GM19099 (cell line): Measurements from ENCODE around the gene FKBP14.

Experiments
- POLR2A ChIP-seq: IDR thresholded peaks from 3 replicates; pipeline ENCODE4 v1.6.1; 2011; ENCODE audit warnings: low read depth; ENCODE audit not compliant: insufficient read length; ENCODE audit errors: extremely low read depth

FKBP14 gene

GRCh38 chr7:30026229-30027064 lies at the start of gene FKBP14:
FKBP14 (minus strand) TSS chr7:30026702; CDS start chr7:30026508, 194 bp downstream.
- TF ChIP-seq POLR2A, result peak; percentile 74

- TF ChIP-seq POLR2A, result no peak
These were observed 48.0 kb upstream of the FKBP14 start for GRCh38 chr7:30074422-30075030.

DNA sequence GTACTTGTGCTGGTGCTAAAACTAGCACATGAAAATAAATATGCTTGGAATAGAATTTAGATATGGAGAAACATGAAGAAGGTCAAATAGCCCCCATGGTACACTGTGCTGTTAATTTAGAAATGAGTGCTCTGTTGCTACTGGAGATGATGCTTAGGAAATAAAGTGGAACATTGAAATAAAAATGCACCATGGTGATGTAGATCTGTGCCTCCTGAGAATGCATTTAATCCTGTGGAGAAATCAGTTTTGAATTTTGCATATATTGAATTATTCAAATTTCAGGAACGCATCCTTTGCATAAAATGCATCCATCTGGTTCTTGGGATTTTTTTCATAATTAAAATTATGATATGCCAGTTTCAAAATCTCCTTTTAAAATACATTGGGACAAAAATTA lies 46.2 kb upstream of the FKBP14 start:
- TF ChIP-seq POLR2A, result no peak

- no peak for TF ChIP-seq POLR2A
These were observed 43.5 kb upstream of the FKBP14 start for GRCh38 chr7:30070052-30070451.

DNA sequence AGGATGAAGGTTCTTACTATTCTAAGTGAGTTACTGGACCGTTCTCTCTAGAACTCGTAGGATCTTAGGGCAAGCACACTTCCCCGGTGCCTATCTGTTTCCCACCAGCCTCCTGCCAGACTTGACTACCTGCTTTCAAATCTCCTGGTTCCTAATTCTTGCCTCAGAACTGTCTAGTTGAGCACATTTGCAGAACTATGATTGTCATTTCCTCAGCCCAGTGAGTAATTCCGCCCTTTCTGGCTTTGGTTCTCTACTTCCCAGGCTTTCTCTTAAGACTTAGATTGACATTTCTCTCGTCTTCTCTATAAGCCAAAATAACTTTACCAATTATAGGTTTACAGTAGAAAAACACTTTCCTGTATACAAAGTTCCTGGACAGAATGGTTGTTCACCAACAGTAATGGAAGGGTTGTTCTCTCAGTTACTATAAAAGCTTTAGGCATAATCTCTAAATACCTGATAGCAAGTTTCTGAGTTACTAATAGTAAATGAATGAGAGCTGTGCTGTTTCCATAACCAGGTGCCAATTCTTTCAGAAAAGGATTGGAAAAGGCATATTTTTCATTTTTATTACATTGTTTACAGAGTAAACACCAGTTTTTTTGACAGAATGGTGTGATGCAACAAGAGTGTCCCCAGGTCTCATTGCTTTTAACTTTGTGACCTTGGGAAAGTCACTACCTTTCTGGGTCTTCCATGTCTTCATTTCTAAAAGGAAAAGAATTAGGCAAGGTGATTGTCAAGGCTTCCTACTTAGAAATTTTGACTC lies 42.8 kb upstream of the FKBP14 start:
- TF ChIP-seq POLR2A, result no peak

DNA sequence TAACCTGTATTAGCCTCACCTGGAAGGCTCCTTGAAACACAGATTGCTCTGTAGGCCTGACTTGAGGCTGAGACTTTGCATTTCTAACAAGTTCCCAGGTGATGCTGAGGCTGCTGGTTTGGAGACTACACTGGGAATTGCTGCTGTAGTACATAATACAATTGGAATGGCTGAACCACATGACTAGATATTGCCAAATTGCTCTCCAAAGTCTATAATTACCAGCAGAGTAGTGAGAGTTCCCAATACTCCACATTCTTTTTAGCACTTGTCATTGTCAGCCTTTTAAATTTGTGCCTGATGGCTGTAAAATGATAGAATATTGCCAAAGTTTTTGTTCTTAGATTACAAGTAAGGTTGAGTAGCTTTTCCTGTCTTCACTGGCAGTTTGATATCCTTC lies 41.6 kb upstream of the FKBP14 start:
- TF ChIP-seq POLR2A, result no peak

- TF ChIP-seq POLR2A, result no peak
These were observed 40.2 kb upstream of the FKBP14 start for GRCh38 chr7:30066687-30067086.

DNA sequence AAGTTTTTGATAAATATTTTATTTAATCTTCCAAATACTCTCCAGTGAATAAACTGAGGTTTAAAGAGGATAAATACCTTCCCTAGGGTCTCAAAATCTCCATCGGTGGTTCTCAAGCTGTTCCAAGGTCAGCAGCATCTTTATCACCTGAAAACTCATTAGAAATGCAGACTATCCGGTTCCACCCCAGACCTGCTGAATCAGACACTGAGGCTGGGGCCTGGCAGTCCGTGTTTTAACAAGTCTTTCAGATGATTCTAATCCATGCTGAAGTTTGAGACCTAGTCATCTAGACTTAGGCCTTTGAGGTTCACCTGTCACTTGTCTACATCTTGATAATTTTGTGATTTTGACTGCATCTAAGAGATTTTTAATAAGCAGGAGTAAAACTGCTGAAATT lies 39.2 kb upstream of the FKBP14 start:
- TF ChIP-seq POLR2A, result no peak

DNA sequence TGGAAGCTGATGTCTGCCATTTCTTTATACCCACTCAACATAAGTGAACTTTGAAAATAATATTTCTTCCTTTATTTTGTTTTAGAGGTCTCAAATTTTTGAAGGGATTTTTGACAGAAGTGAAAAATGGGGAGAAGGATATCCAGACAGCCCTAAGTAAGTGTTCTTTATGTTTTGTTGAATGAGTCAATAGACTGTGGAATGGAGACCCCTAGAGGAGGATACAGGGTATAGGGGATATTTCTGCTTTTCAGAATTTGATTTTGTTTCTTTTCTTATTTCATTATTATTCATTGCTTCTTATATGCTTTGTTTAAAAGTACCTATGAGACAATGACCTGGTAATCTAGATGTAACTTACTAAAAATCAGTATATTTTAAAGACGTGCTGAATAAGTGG lies 36.1 kb upstream of the FKBP14 start:
- no peak for TF ChIP-seq POLR2A

GRCh38 chr7:30057741-30058140 lies 31.2 kb upstream of the FKBP14 start:
- TF ChIP-seq POLR2A, result no peak

DNA sequence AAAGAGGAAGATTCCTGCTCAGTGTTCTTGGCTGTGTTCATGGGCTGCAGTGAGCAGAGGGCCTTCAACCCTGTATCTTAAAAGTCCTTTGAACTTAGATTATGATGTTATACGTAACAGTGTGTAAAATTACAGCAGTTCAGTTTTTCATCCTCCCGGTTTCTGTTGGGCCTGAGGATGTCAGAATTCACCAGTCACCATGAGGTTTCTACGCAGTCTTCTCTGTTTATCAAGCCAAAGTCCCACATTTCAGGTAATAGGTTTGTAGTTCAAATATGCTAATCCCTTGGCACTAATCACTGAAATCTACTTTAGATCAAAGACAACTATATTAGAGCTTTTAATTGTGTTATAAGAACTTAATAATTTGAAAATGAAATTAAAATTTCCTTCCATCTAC lies 26.6 kb upstream of the FKBP14 start:
- TF ChIP-seq POLR2A, result no peak

DNA sequence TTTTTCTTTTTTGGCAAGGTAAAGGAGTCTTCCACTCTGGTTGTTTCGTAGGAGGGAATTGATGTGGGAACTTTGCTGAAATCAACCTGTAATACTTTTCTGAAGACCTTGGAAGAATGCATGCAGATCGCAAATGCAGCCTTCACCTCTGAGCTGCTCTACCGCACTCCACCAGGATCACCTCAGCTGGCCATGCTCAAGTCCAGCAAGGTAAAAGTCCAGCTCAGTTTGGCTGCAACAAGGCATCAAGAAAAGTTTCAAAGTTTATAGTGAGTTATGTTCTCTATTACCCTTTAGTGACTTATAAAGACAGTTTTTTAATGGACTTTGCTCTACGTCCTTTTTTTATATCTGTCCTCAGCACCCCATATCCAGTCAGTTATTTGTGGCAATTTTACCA lies 22.7 kb upstream of the FKBP14 start:
- no peak for TF ChIP-seq POLR2A

- TF ChIP-seq POLR2A, result no peak
These were observed 22.1 kb upstream of the FKBP14 start for GRCh38 chr7:30048582-30048981.

DNA sequence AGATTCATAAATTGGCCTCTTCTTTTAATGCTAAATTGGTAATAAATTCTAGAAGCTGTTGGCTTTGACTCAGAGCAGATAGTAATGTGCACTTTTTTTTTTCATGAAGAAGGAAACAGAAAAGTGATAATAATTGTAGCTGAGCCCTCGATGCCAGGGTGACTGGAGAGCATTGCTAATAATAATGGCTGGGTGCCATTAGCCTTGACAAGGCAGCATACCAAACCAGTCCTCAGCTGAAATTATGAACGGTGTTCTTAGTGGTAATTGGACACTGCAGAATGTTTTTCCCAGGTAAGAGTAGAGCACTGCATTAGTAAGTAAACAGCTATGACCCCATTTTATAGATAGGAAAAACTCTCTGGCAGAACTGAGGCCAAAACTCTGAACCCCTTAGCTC lies 20.6 kb upstream of the FKBP14 start:
- TF ChIP-seq POLR2A, result no peak

DNA sequence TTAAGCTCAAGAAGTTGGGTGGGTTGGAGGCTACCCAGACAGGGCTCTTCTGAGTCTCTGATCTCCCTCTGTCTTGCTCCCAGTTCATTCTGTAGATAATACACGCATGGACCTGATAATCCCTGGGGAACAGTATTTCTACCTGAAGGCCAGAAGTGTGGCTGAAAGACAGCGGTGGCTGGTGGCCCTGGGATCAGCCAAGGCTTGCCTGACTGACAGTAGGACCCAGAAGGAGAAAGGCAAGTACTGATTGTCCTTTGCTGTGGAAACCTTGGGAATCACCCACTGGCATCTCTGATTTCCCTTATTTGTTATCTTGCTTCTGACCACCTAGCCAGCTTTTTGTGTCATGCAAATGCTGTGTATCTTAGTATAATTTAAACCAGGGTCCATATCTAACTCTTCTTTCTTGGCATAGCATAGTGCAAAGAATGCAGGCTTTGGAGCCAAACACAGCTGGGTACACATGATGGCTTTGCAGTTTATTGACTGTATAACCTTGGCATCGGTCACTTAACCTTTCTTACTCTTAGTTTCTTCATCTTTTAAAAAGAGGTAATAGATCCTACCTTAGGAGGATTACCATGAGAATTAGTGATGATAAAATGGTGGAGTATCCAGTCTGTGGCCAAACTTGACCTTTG lies 19.7 kb upstream of the FKBP14 start:
- TF ChIP-seq POLR2A, result no peak

- TF ChIP-seq POLR2A, result no peak
These were observed 15.2 kb upstream of the FKBP14 start for GRCh38 chr7:30041526-30042269.
